RWPE1 (cell line): Measurements from ENCODE around the gene FAM163A.

Source experiments
- CTCF ChIA-PET: fragments of 350-600 bp; sonication (Branson Sonifier 250); formaldehyde crosslinking; extraction: SDS; loops from one replicate; lab custom pipeline; 2021; lab: Yijun Ruan, JAX
- POLR2A ChIA-PET: fragments of 400-600 bp; formaldehyde crosslinking; extraction: SDS; loops from one replicate; lab custom pipeline; 2020; ENCODE audit warnings: antibody characterized with exemption; ENCODE audit not compliant: low non-redundant PET; lab: Yijun Ruan, JAX
- DNase-seq: peaks from one replicate; pipeline ENCODE4 v3.0.0; 2012; ENCODE audit warnings: low spot score
- H3K27ac ChIP-seq: fragments of 450-650 bp; 2 replicates; pipeline ENCODE4 v1.5.1; 2017
- CTCF ChIP-seq: fragments of 450-650 bp; conservative IDR thresholded peaks from 2 replicates; pipeline ENCODE4 v1.5.1; 2017; ENCODE audit warnings: low read depth, mild to moderate bottlenecking

FAM163A gene

GRCh38 chr1:179793281-179793680 lies 50.2 kb downstream of the FAM163A start:
- ChIA-PET POLR2A (no interaction called here), CTCF (interaction anchor here (1.1 kb wide), 1 partner anchor 21 kb away, joined by 3 read pairs; no protein-coding TSS in a partner anchor)
- TF ChIP-seq CTCF, result no peak
- H3K27ac ChIP-seq, result no peak overlapping the region
- no peak for DNase-seq

- POLR2A ChIA-PET, result no interaction called here
- no peak for TF ChIP-seq CTCF
- no peak for DNase-seq
- no peak overlapping the region for H3K27ac ChIP-seq
- CTCF ChIA-PET, result interaction anchor here (1.1 kb wide), 1 partner anchor 20 kb away, joined by 3 read pairs; no protein-coding TSS in a partner anchor
These were observed 51.1 kb downstream of the FAM163A start for GRCh38 chr1:179794146-179794545.

GRCh38 chr1:179794669-179795068 lies 51.6 kb downstream of the FAM163A start:
- ChIA-PET CTCF (no interaction called here), POLR2A (no interaction called here)
- no peak overlapping the region for H3K27ac ChIP-seq
- no peak for TF ChIP-seq CTCF
- DNase-seq, result no peak

GRCh38 chr1:179798213-179798863 lies 55.2 kb downstream of the FAM163A start:
- CTCF ChIA-PET, result interaction anchor here (0.5 to 2.6 kb wide), 3 partner anchors 11 to 1324 kb away, joined by 3 to 9 read pairs (median 3); no protein-coding TSS in a partner anchor
- H3K27ac ChIP-seq, result no peak overlapping the region
- POLR2A ChIA-PET, result no interaction called here
- DNase-seq, result no peak
- TF ChIP-seq CTCF, result no peak

- H3K27ac ChIP-seq, result no peak overlapping the region
- ChIA-PET CTCF (no interaction called here), POLR2A (no interaction called here)
- no peak for DNase-seq
- no peak for TF ChIP-seq CTCF
These were observed 55.9 kb downstream of the FAM163A start for GRCh38 chr1:179798864-179799516.

- DNase-seq, result no peak
- no peak for TF ChIP-seq CTCF
- ChIA-PET CTCF (interaction anchor here (1.1 kb wide), 1 partner anchor 10 kb away, joined by 3 read pairs; no protein-coding TSS in a partner anchor), POLR2A (no interaction called here)
- no peak overlapping the region for H3K27ac ChIP-seq
These were observed 57.4 kb downstream of the FAM163A start for GRCh38 chr1:179800481-179800880.
